OCI-LY1 (cell line): ENCODE measurements around the gene LIN7B.

Source experiments
- H2AFZ ChIP-seq: fragments of 200-600 bp; sonication (generic), shearing (Covaris generic); 2 replicates; pipeline ENCODE4 v1.6.0; 2014; ENCODE audit warnings: antibody characterized with exemption, mild to moderate bottlenecking, low read length
- H3F3A ChIP-seq: fragments of 200-600 bp; sonication (generic), shearing (Covaris generic); 2 replicates; pipeline ENCODE4 v1.6.0; 2014; ENCODE audit warnings: mild to moderate bottlenecking, antibody characterized with exemption, low read length, moderate library complexity; ENCODE audit not compliant: insufficient read depth
- H3K27ac ChIP-seq: fragments of 200-600 bp; sonication (generic); 2 replicates; pipeline ENCODE4 v1.5.1; 2014; ENCODE audit warnings: low read length, mixed run types, mild to moderate bottlenecking, low read depth; ENCODE audit not compliant: poor library complexity, severe bottlenecking
- H3K27me3 ChIP-seq: fragments of 200-600 bp; sonication (generic); 2 replicates; pipeline ENCODE4 v1.6.0; 2014; ENCODE audit warnings: antibody characterized with exemption, mild to moderate bottlenecking, low read length, moderate library complexity; ENCODE audit not compliant: insufficient read depth
- H3K36me3 ChIP-seq: fragments of 200-600 bp; sonication (generic); 2 replicates; pipeline ENCODE4 v1.6.1; 2014; ENCODE audit warnings: mild to moderate bottlenecking, antibody characterized with exemption, low read length, moderate library complexity, mixed read lengths; ENCODE audit not compliant: insufficient read depth
- H3K4me1 ChIP-seq: fragments of 200-600 bp; sonication (generic); 2 replicates; pipeline ENCODE4 v1.5.1; 2014; ENCODE audit warnings: mild to moderate bottlenecking, low read length, moderate library complexity; ENCODE audit not compliant: insufficient read depth, severe bottlenecking
- H3K4me2 ChIP-seq: fragments of 200-600 bp; sonication (generic), shearing (Covaris generic); 2 replicates; pipeline ENCODE4 v1.6.1; 2014; ENCODE audit warnings: low read length
- H3K4me3 ChIP-seq: fragments of 200-600 bp; sonication (generic); 2 replicates; pipeline ENCODE4 v1.5.1; 2014; ENCODE audit warnings: low read length, low read depth, mild to moderate bottlenecking, mixed read lengths; ENCODE audit not compliant: poor library complexity, severe bottlenecking
- H3K79me2 ChIP-seq: fragments of 200-600 bp; shearing (Covaris generic); 2 replicates; pipeline ENCODE4 v1.6.1; 2016; ENCODE audit warnings: mixed run types, low read length, mixed read lengths; ENCODE audit not compliant: insufficient read depth
- H3K9ac ChIP-seq: fragments of 200-600 bp; sonication (generic), shearing (Covaris generic); 2 replicates; pipeline ENCODE4 v1.6.1; 2014; ENCODE audit warnings: mild to moderate bottlenecking, low read length, mixed read lengths
- H3K9me2 ChIP-seq: fragments of 200-600 bp; sonication (generic), shearing (Covaris generic); 2 replicates; pipeline ENCODE4 v1.6.1; 2014; ENCODE audit warnings: low read depth, mild to moderate bottlenecking, low read length, mixed read lengths
- H3K9me3 ChIP-seq: fragments of 200-600 bp; shearing (Covaris generic); 2 replicates; pipeline ENCODE4 v1.6.1; 2014; ENCODE audit warnings: low read length, mixed read lengths
- H4K20me1 ChIP-seq: fragments of 200-600 bp; sonication (generic), shearing (Covaris generic); 2 replicates; pipeline ENCODE4 v1.6.0; 2016; ENCODE audit warnings: mild to moderate bottlenecking, low read length; ENCODE audit not compliant: insufficient read depth
- CTCF ChIP-seq: fragments of 200-600 bp; sonication (generic), shearing (Covaris generic); IDR thresholded peaks from 2 replicates; pipeline ENCODE4 v1.5.1; 2017; ENCODE audit warnings: mild to moderate bottlenecking, antibody characterized with exemption, low read length, moderate library complexity, mixed read lengths
- EZH2 ChIP-seq: fragments of 200-600 bp; sonication (generic), shearing (Covaris generic); IDR thresholded peaks from 2 replicates; pipeline ENCODE4 v1.8.0; 2017; ENCODE audit warnings: borderline replicate concordance, mixed run types, mild to moderate bottlenecking, antibody characterized with exemption, low read length, moderate library complexity, mixed read lengths

LIN7B gene

GRCh38 chr19:49160450-49161189 lies 46.5 kb downstream of the LIN7B start:
- no peaks in the 10 kb centered on the region for H3K9me2 ChIP-seq
- no peaks in the 10 kb centered on the region for H3K4me1 ChIP-seq
- H3K4me2 ChIP-seq, result no peak overlapping the region
- H3K4me3 ChIP-seq, result no peak overlapping the region
- no peak overlapping the region for H3K9ac ChIP-seq
- H4K20me1 ChIP-seq, result no peaks in the 10 kb centered on the region
- no peak overlapping the region for H3K27ac ChIP-seq
- no peak overlapping the region for H2AFZ ChIP-seq
- H3K36me3 ChIP-seq, result no peaks in the 10 kb centered on the region
- TF ChIP-seq EZH2 (no peak), CTCF (no peak)
- H3K9me3 ChIP-seq, result no peaks in the 10 kb centered on the region
- H3F3A ChIP-seq, result no peaks in the 10 kb centered on the region
- no peaks in the 10 kb centered on the region for H3K79me2 ChIP-seq
- H3K27me3 ChIP-seq, result 0 out of 2 replicates have a peak, but pooled peaks cover 3% of the 10 kb centered on the region

- Histone ChIP-seq H3K27ac (no peak overlapping the region), H3K9ac (no peak overlapping the region)
- TF ChIP-seq EZH2 (no peak), CTCF (no peak)
These were observed 47.8 kb downstream of the LIN7B start for GRCh38 chr19:49161987-49162386.

GRCh38 chr19:49165111-49165750 lies 51.1 kb downstream of the LIN7B start:
- TF ChIP-seq CTCF (no peak), EZH2 (no peak)
- Histone ChIP-seq H3K4me3 (no peak overlapping the region), H3K79me2 (no peaks in the 10 kb centered on the region), H3K27me3 (no peaks in the 10 kb centered on the region), H3F3A (no peaks in the 10 kb centered on the region), H2AFZ (no peak overlapping the region), H3K9me3 (no peaks in the 10 kb centered on the region), H3K4me1 (no peaks in the 10 kb centered on the region), H3K27ac (no peak overlapping the region), H3K9me2 (no peaks in the 10 kb centered on the region), H4K20me1 (no peaks in the 10 kb centered on the region), H3K9ac (no peak overlapping the region), H3K4me2 (no peak overlapping the region), H3K36me3 (no peaks in the 10 kb centered on the region)

More at GRCh38 chr19:49161987-49162386, 47.8 kb downstream of the LIN7B start:
- Histone ChIP-seq H3K79me2 (no peaks in the 10 kb centered on the region), H3K4me3 (no peak overlapping the region), H3K27me3 (0 out of 2 replicates have a peak, but pooled peaks cover 3% of the 10 kb centered on the region), H3K4me1 (no peaks in the 10 kb centered on the region), H3F3A (no peaks in the 10 kb centered on the region), H4K20me1 (no peaks in the 10 kb centered on the region), H3K9me3 (no peaks in the 10 kb centered on the region), H3K9me2 (no peaks in the 10 kb centered on the region), H3K4me2 (no peak overlapping the region), H2AFZ (no peak overlapping the region), H3K36me3 (no peaks in the 10 kb centered on the region)
